Measurements from ENCODE around the gene FBXO36.
"Not testable (repeated sequence)": the region's sequence is repeated elsewhere in the genome, so short reads cannot be mapped to it uniquely, and the experiment has no call there.

FBXO36 gene

DNA sequence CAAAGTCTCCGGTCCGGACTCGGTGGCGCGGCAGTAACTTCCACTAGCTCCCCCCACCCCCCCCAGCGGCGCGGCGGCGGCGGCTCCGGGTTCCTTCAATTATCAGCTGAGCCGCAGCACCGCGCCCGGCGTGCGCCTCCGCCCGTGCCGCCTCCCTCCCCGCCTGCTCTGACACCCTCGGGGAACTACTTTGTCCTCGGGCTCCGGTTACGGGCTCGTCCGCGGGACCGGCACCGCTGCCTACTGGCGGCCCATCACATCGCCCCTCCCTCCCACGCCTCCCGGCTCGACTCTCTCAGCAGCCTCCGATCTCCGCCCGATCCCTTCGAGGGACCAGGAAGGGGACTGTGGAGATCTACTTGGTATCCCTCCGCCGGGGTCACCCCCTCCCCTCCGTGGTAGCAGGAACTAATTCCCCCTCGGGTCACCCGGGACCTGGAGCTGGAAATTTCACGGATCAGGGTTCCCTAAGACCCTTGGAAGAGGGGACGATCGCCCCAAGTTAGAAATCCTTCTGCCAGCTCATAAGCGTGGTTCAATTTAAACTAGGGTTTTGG lies 333 bp upstream of the FBXO36 start, which contains the start of gene TRIP12:
Gene TRIP12, minus strand, starts transcription at position 118 of the 557 bp plus-strand sequence. CDS start 41,930 bp downstream, outside the sequence.
- in situ Hi-C loops (cut with HindIII; ENCODE audit: low sequenced_read_pairs), result no loop called here
- DNase-seq (ENCODE audit: low read depth, low spot score), result peak; percentile 99
- TF ChIP-seq, protein P1, sequence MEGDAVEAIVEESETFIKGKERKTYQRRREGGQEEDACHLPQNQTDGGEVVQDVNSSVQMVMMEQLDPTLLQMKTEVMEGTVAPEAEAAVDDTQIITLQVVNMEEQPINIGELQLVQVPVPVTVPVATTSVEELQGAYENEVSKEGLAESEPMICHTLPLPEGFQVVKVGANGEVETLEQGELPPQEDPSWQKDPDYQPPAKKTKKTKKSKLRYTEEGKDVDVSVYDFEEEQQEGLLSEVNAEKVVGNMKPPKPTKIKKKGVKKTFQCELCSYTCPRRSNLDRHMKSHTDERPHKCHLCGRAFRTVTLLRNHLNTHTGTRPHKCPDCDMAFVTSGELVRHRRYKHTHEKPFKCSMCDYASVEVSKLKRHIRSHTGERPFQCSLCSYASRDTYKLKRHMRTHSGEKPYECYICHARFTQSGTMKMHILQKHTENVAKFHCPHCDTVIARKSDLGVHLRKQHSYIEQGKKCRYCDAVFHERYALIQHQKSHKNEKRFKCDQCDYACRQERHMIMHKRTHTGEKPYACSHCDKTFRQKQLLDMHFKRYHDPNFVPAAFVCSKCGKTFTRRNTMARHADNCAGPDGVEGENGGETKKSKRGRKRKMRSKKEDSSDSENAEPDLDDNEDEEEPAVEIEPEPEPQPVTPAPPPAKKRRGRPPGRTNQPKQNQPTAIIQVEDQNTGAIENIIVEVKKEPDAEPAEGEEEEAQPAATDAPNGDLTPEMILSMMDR (IDR thresholded peaks at IDR 0.05; ENCODE audit: low read depth, low read length), result no peak
- peak within 1 kb of the TSS; percentile 92 for H3K4me3 ChIP-seq (ENCODE audit: low read depth, low read length)

DNA sequence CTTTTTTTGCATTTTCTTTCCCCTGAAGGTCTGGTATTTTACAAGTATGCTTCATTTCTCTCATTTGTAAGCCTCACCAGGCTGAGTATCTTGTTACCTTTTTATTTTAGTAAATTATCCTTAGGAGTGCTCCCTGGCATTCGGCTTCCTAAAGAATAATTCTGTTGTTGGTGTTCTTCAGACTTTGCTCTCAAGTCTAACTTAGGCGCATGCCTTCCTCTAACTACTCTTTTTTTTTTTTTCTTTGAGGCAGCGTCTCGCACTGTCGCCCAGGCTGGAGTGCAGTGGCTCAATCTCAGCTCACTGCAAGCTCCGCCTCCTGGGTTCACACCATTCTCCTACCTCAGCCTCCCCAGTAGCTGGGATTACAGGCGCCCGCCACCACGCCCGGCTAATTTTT lies 2.2 kb downstream of the FBXO36 start:
- in situ Hi-C loops (cut with HindIII; ENCODE audit: low sequenced_read_pairs); DNase-seq (ENCODE audit: low read depth, low spot score); H3K4me3 ChIP-seq (ENCODE audit: low read depth, low read length): not testable (repeated sequence)

DNA sequence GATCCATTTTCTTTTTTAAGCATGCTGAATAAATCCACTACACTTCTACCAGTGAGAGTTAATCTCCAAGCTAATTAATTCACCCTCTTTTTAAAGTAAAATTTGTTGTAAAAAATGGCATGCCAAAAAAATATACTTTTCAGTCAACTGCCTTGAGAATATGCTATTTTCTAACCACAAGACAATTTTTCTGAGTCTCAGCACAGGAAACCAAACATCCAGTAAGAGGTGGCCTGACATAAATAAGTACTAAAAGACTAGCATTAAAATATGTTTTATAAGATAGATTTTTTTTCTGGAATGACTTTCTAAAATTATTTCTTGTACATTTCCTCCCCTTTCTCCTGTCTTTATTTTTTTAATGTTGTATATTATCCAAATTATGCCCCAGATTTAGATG lies 2.9 kb downstream of the FBXO36 start:
- TF ChIP-seq, protein P1 (IDR thresholded peaks at IDR 0.05; ENCODE audit: low read depth, low read length), result no peak
- no peak for DNase-seq (ENCODE audit: low read depth, low spot score)
- H3K4me3 ChIP-seq (ENCODE audit: low read depth, low read length), result no peak overlapping the region
- in situ Hi-C loops (cut with HindIII; ENCODE audit: low sequenced_read_pairs), result no loop called here

DNA sequence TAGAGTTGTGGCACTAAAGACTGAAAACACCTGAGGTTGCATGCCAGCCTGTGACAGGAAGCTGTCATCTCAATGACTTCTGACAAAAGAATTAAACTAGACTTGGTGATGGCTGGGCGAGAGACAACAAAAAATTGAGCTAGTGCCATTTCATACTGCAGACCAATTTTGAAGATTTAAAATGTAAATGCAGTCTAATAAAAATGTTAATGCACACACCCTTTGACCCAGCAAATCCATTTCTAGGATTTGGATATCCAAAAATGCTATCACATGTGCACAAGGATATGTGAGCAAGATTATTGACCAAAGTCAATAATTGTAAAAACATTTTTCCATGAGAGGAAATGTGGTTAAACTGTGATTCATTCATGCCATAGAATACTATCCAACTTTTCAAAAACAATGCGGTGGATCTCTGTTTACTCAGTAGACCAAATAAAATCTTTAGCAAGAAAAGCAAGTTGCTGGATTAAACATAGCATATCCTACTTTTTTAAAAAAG lies 5.6 kb downstream of the FBXO36 start:
- in situ Hi-C loops (cut with HindIII; ENCODE audit: low sequenced_read_pairs), result no loop called here
- peak; percentile 61 for DNase-seq (ENCODE audit: low read depth, low spot score)
- TF ChIP-seq, protein P1 (IDR thresholded peaks at IDR 0.05; ENCODE audit: low read depth, low read length), result no peak
- H3K4me3 ChIP-seq (ENCODE audit: low read depth, low read length), result no peak overlapping the region

DNA sequence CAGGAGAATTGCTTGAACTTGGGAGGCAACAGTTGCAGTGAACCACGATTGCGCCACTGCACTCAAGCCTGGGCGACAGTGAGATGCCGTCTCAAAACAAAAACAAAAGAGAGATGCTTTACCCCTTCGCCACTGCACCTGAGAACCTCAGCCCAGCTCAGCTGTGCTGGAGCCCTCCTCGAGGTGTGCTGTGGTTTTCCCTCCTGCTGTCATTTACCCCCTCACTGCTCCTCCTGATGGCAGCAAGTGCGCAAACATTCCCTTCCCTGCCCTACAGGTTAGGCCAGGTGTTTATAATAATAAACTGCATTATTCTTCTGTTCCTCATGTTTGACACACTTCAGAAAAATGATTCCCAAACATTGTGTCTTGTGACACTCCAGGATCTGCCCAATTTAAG lies 8.4 kb downstream of the FBXO36 start:
- TF ChIP-seq, protein P1 (IDR thresholded peaks at IDR 0.05; ENCODE audit: low read depth, low read length), result no peak
- no peak for DNase-seq (ENCODE audit: low read depth, low spot score)
- H3K4me3 ChIP-seq (ENCODE audit: low read depth, low read length), result no peak overlapping the region
- in situ Hi-C loops (cut with HindIII; ENCODE audit: low sequenced_read_pairs), result no loop called here

DNA sequence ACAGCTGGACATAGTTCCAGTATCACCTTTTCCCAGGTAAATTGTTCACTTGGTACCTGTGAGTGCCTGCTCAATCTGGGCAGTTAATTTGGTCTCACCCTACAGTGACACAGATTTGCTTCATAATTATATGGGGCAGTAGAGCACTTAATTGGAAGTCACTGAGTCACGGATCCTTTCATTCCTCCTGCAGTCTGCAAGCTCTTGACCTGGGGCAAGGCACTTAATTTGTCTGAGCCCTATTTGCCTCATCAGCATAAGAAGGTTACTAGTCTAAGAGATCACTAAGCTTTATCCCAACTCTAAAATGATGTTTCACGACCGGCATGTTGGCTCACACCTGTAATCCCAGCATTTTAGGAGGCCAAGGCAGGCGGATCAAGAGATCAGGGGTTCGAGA lies 8.9 kb downstream of the FBXO36 start:
- no peak overlapping the region for H3K4me3 ChIP-seq (ENCODE audit: low read depth, low read length)
- DNase-seq (ENCODE audit: low read depth, low spot score), result no peak
- in situ Hi-C loops (cut with HindIII; ENCODE audit: low sequenced_read_pairs), result no loop called here
- TF ChIP-seq, protein P1 (IDR thresholded peaks at IDR 0.05; ENCODE audit: low read depth, low read length), result no peak

DNA sequence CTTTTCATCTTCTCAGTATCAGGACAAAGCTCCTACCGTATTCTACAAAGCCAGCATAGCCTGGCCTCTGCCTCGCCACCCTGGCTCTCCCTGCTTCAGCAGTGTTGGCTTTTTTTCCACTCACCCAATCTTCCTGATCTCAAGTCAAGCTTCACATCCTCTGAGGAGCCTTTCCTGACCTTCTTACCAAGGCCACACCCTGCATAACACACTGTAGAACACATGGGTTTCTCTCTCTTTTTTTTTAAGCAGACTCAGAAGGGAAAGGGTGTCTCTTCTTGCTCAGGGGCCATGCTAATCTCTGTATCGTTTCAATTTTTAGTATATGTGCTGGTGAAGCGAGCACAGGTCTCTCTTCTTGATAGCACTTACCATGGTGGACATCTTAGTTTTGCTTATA lies 15.2 kb downstream of the FBXO36 start:
- H3K4me3 ChIP-seq (ENCODE audit: low read depth, low read length), result no peak overlapping the region
- TF ChIP-seq, protein P1 (IDR thresholded peaks at IDR 0.05; ENCODE audit: low read depth, low read length), result no peak
- in situ Hi-C loops (cut with HindIII; ENCODE audit: low sequenced_read_pairs), result no loop called here
- no peak for DNase-seq (ENCODE audit: low read depth, low spot score)
